H1 (cell line): ENCODE data around the gene PTTG2. TPM values are rescaled to one million over a fixed set of nuclear protein-coding genes. Genes with fewer than 3 reads are reported as not detected.

Experiments used
- CTCF ChIA-PET: fragments of 300-600 bp; sonication (Branson Sonifier 250); formaldehyde crosslinking; loops from one replicate; lab custom pipeline; 2021; ENCODE audit not compliant: partially characterized antibody; lab: Charles Lee
- POLR2A ChIA-PET: fragments of 300-600 bp; sonication (Branson Sonifier 250); formaldehyde crosslinking; loops from one replicate; lab custom pipeline; 2021; ENCODE audit warnings: inconsistent platforms; ENCODE audit not compliant: partially characterized antibody; lab: Charles Lee
- DNase-seq, 2 experiments: peaks; one replicate each; pipeline versions ENCODE4 v3.0.0 to v3.0.0-alpha.2; 2010 to 2022; ENCODE audit warnings: low spot score in 2 of 2, low read depth in 1 of 2, mixed read lengths in 1 of 2
- FAIRE-seq: peaks from 2 replicates; lab custom pipeline; 2011; peaks lifted over from hg19 to GRCh38; lab: Jason Lieb, UNC
- H2AFZ ChIP-seq: 2 replicates; pipeline ENCODE4 v1.8.1; 2012; ENCODE audit warnings: low read length, inconsistent platforms
- H2AK5ac ChIP-seq: 2 replicates; pipeline ENCODE4 v1.6.1; 2013; ENCODE audit warnings: low read depth, low read length
- H2BK120ac ChIP-seq: replicated peaks from 2 replicates; pipeline ENCODE3; 2013; ENCODE audit warnings: low read depth, low read length, inconsistent platforms
- H2BK12ac ChIP-seq: 2 replicates; pipeline ENCODE4 v1.6.1; 2013; ENCODE audit warnings: low read depth, low read length
- H2BK15ac ChIP-seq: 2 replicates; pipeline ENCODE4 v1.6.1; 2013; ENCODE audit warnings: low read length
- H2BK20ac ChIP-seq: 2 replicates; pipeline ENCODE4 v1.6.1; 2013; ENCODE audit warnings: low read length
- H2BK5ac ChIP-seq: 2 replicates; pipeline ENCODE4 v1.6.1; 2013; ENCODE audit warnings: low read depth, low read length
- H3K14ac ChIP-seq: 2 replicates; pipeline ENCODE4 v1.6.1; 2013; ENCODE audit warnings: inconsistent platforms; ENCODE audit not compliant: insufficient read length
- H3K18ac ChIP-seq: 2 replicates; pipeline ENCODE4 v1.6.1; 2013; ENCODE audit warnings: low read length; ENCODE audit errors: extremely low read depth
- H3K23ac ChIP-seq: 2 replicates; pipeline ENCODE4 v1.6.1; 2013; ENCODE audit warnings: inconsistent platforms; ENCODE audit not compliant: insufficient read length
- H3K23me2 ChIP-seq: 2 replicates; pipeline ENCODE4 v1.6.1; 2013; ENCODE audit warnings: low read depth, low read length
- H3K27ac ChIP-seq: 2 replicates; pipeline ENCODE4 v1.6.1; 2011; ENCODE audit warnings: low read depth, low read length, inconsistent platforms
- H3K27me3 ChIP-seq, 4 experiments: replicated peaks in 1 of 4; 1 replicate in 1 of 4; 2 replicates in 3 of 4; pipeline versions ENCODE4 v1.6.1 to v1.8.1; 2011 to 2013; ENCODE audit warnings: low read length in 3 of 4, mild to moderate bottlenecking in 3 of 4, inconsistent platforms in 2 of 4, mixed read lengths in 2 of 4, moderate library complexity in 1 of 4; ENCODE audit not compliant: control insufficient read depth in 3 of 4, insufficient read depth in 3 of 4; ENCODE audit errors: extremely low read depth in 1 of 4
- H3K36me3 ChIP-seq, 4 experiments: 2 replicates each; pipeline versions ENCODE4 v1.6.1 to v1.8.1; 2011 to 2013; ENCODE audit warnings: mild to moderate bottlenecking in 4 of 4, low read length in 3 of 4, moderate library complexity in 2 of 4, control low read depth in 1 of 4, inconsistent platforms in 1 of 4; ENCODE audit not compliant: insufficient read depth in 4 of 4, control insufficient read depth in 2 of 4
- H3K4ac ChIP-seq: replicated peaks from 2 replicates; pipeline ENCODE3; 2013; ENCODE audit warnings: low read length, low read depth, mixed read lengths, inconsistent platforms; ENCODE audit not compliant: insufficient read length
- H3K4me1 ChIP-seq, 4 experiments: replicated peaks in 1 of 4; 1 replicate in 1 of 4; 2 replicates in 3 of 4; pipeline versions ENCODE4 v1.6.1 to v1.8.1; 2011 to 2013; ENCODE audit warnings: low read length in 3 of 4, inconsistent platforms in 2 of 4, mixed read lengths in 1 of 4; ENCODE audit not compliant: insufficient read depth in 4 of 4, control insufficient read depth in 3 of 4
- H3K4me2 ChIP-seq, 2 experiments: 2 replicates each; pipeline versions ENCODE4 v1.6.1 to v1.8.1; 2011 to 2013; ENCODE audit warnings: low read depth in 2 of 2, low read length in 2 of 2, control low read depth in 1 of 2, inconsistent platforms in 1 of 2, mild to moderate bottlenecking in 1 of 2; ENCODE audit not compliant: insufficient read depth in 1 of 2
- H3K4me3 ChIP-seq, 4 experiments: fragments of 200-600, 300-600 bp in 1 of 4; sonication (generic), shearing (Covaris generic), sonication (Bioruptor Twin) in 1 of 4; 2 replicates each; pipeline versions ENCODE4 v1.5.1 to v1.8.1; 2011 to 2016; ENCODE audit warnings: low read length in 4 of 4, low read depth in 3 of 4, control low read depth in 2 of 4, inconsistent platforms in 2 of 4, mild to moderate bottlenecking in 2 of 4, mixed read lengths in 1 of 4, moderate library complexity in 1 of 4; ENCODE audit not compliant: insufficient read depth in 2 of 4; ENCODE audit errors: extremely low read depth in 1 of 4
- H3K56ac ChIP-seq: replicated peaks from 2 replicates; pipeline ENCODE3; 2013; ENCODE audit warnings: low read depth, mild to moderate bottlenecking, mixed read lengths, low read length, inconsistent platforms; ENCODE audit not compliant: insufficient read length
- H3K79me1 ChIP-seq: 2 replicates; pipeline ENCODE4 v1.6.1; 2013; ENCODE audit warnings: low read depth, low read length, control low read depth
- H3K79me2 ChIP-seq, 2 experiments: 2 replicates each; pipeline versions ENCODE4 v1.6.1 to v1.8.1; 2012 to 2013; ENCODE audit warnings: low read length in 2 of 2, mild to moderate bottlenecking in 2 of 2, inconsistent platforms in 1 of 2; ENCODE audit not compliant: insufficient read depth in 2 of 2, control insufficient read depth in 1 of 2
- H3K9ac ChIP-seq, 4 experiments: replicated peaks in 1 of 4; 1 replicate in 1 of 4; 2 replicates in 3 of 4; pipeline versions ENCODE4 v1.6.1 to v1.8.1; 2011 to 2013; ENCODE audit warnings: low read depth in 3 of 4, low read length in 3 of 4, control low read depth in 2 of 4, mild to moderate bottlenecking in 2 of 4, moderate library complexity in 2 of 4, inconsistent platforms in 1 of 4; ENCODE audit errors: extremely low read depth in 1 of 4
- H3K9me3 ChIP-seq, 2 experiments: 2 replicates each; pipeline versions ENCODE4 v1.6.1 to v1.8.1; 2012 to 2013; ENCODE audit warnings: mild to moderate bottlenecking in 2 of 2, moderate library complexity in 2 of 2, control low read depth in 1 of 2, inconsistent platforms in 1 of 2, low read depth in 1 of 2, low read length in 1 of 2, mixed read lengths in 1 of 2; ENCODE audit not compliant: insufficient read depth in 2 of 2
- H4K20me1 ChIP-seq, 2 experiments: replicated peaks in 1 of 2; 2 replicates each; pipeline versions ENCODE3 to v1.8.1; 2011 to 2013; ENCODE audit warnings: inconsistent platforms in 2 of 2, low read length in 2 of 2, mild to moderate bottlenecking in 1 of 2; ENCODE audit not compliant: insufficient read depth in 2 of 2, control insufficient read depth in 1 of 2
- H4K5ac ChIP-seq: 2 replicates; pipeline ENCODE4 v1.6.1; 2013; ENCODE audit warnings: low read length, low read depth, mixed read lengths, inconsistent platforms; ENCODE audit not compliant: insufficient read length
- H4K8ac ChIP-seq: 2 replicates; pipeline ENCODE4 v1.8.0; 2013; ENCODE audit warnings: mild to moderate bottlenecking, moderate library complexity, low read length, inconsistent platforms; ENCODE audit not compliant: insufficient read depth; ENCODE audit errors: extremely low read depth
- H4K91ac ChIP-seq: replicated peaks from 2 replicates; pipeline ENCODE3; 2013; ENCODE audit warnings: low read length, mixed read lengths, inconsistent platforms; ENCODE audit not compliant: insufficient read length
- BRCA1 ChIP-seq: IDR thresholded peaks from 2 replicates; pipeline ENCODE4 v1.6.1; 2012; ENCODE audit warnings: low read depth, low read length, improper control_type of control experiment
- CEBPB ChIP-seq: IDR thresholded peaks from 2 replicates; pipeline ENCODE4 v1.6.1; 2012; ENCODE audit warnings: low read depth, low read length
- CHD2 ChIP-seq: IDR thresholded peaks from 2 replicates; pipeline ENCODE4 v1.6.1; 2012; ENCODE audit warnings: low read length, improper control_type of control experiment
- CREB1 ChIP-seq: IDR thresholded peaks from 2 replicates; pipeline ENCODE4 v1.6.1; 2012; ENCODE audit warnings: inconsistent platforms
- EP300 ChIP-seq, 2 experiments: IDR thresholded peaks; 1 replicate in 1 of 2; 2 replicates in 1 of 2; pipeline ENCODE4 v1.6.1; 2011 to 2012; ENCODE audit warnings: low read depth in 2 of 2, low read length in 2 of 2, mild to moderate bottlenecking in 2 of 2, borderline replicate concordance in 1 of 2, inconsistent platforms in 1 of 2, moderate library complexity in 1 of 2
- EZH2 ChIP-seq: fragments of 200-600 bp; sonication (generic); IDR thresholded peaks from 2 replicates; pipeline ENCODE4 v1.7.1; 2012; ENCODE audit warnings: low read depth, mild to moderate bottlenecking, moderate library complexity, low read length, inconsistent platforms; ENCODE audit not compliant: severe bottlenecking
- FOSL1 ChIP-seq: IDR thresholded peaks from 2 replicates; pipeline ENCODE4 v1.6.1; 2011; ENCODE audit warnings: mild to moderate bottlenecking, low read depth, low read length, moderate library complexity; ENCODE audit not compliant: insufficient read depth
- RBBP5 ChIP-seq: IDR thresholded peaks from 2 replicates; pipeline ENCODE4 v1.7.1; 2012; ENCODE audit warnings: low read depth, mild to moderate bottlenecking, inconsistent platforms, low read length, moderate library complexity, borderline replicate concordance
- RNF2 ChIP-seq: fragments of 200-900, 300-1000 bp; sonication (generic); IDR thresholded peaks from 2 replicates; pipeline ENCODE4 v1.7.1; 2016; ENCODE audit warnings: borderline replicate concordance, low read depth, mild to moderate bottlenecking, antibody characterized with exemption, low read length; ENCODE audit not compliant: poor library complexity, severe bottlenecking; ENCODE audit errors: missing control alignments
- SIRT6 ChIP-seq: IDR thresholded peaks from one replicate; pipeline ENCODE4 v1.7.1; 2012; ENCODE audit warnings: low read length, inconsistent platforms
- WGBS, 2 experiments: shearing (Covaris generic) in 1 of 2; methylation state at CpG; one replicate each; pipeline versions ENCODE4 v1.1.6 to v1.1.7; 2013 to 2015; ENCODE audit warnings: low lambda C conversion rate in 2 of 2, mixed read lengths in 2 of 2, inconsistent platforms in 1 of 2, low coverage in 1 of 2, missing lambda C conversion rate in 1 of 2; ENCODE audit not compliant: insufficient replicate concordance in 2 of 2, insufficient coverage in 1 of 2, insufficient read length in 1 of 2; ENCODE audit errors: extremely low coverage in 1 of 2, missing lambda C conversion rate in 1 of 2; 5-methylcytosine and 5-hydroxymethylcytosine counted together
- polyA plus RNA-seq, 7 experiments: library from polyadenylated mRNA; depleted of rRNA in 3 of 7; stranded (reverse) in 5 of 7; unstranded in 2 of 7; fragments of >200 nt in 5 of 7; fragments of 200-250 nt in 2 of 7; gene quantifications; 1 replicate in 5 of 7; 2 replicates in 1 of 7; 4 replicates in 1 of 7; pipeline versions ENCODE4 v1.2.1 to v1.2.3, GENCODE V29; 2011 to 2013; ENCODE audit warnings: missing spikeins in 2 of 7, mixed read lengths in 2 of 7
- total RNA-seq: library from RNA; stranded (reverse); fragmentation: NEBNext Ultra II Directional; extraction: Animal tissue kit (Norgen Biotek cat#: 25700); gene quantifications from 2 replicates; pipeline ENCODE4 v1.2.1, GENCODE V29; 2021
- TF ChIP-seq, protein P1 (sequence below): IDR thresholded peaks from 2 replicates; pipeline ENCODE4 v1.6.1; 2012; ENCODE audit warnings: low read length, inconsistent platforms

The PTTG2 gene
- total and polyA plus RNA-seq, 2 of the 8 experiments (the other 6 are each of a cell fraction or from before 2014, with no cell fraction given) = not detected

DNA sequence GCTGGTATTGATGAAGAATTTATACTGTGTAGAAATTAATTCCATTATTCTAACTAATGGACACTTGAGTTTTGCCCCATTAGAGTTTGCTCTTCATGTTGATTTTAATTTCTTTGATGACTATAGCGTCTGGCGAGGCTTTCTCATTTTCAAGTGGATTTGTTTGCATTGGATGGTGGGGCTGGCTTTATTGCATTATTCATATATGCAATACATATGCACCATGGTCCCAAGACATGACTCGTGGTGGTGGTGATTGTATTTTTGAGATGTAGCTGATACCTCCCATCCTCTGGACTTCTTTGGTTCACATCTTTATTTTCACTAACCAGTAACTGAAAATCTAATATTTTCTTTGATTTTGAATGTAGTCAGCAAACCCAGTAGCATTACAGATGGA is 39.8 kb downstream of the PTTG2 start:
- no peak overlapping the region for H4K91ac ChIP-seq
- H3K9me3 ChIP-seq = no peaks in the 10 kb centered on the region
- 91% methylated on average over 3 of the region's 3 CpGs; no CpG with 5 or more reads in 1 of the 2 experiments for WGBS, 2 experiments
- no peak overlapping the region for H3K4ac ChIP-seq
- H3K36me3 ChIP-seq = no peaks in the 10 kb centered on the region
- H2BK5ac ChIP-seq = no peak overlapping the region
- H3K79me2 ChIP-seq = peaks cover 0 to 69% of the 10 kb centered on the region in 2 experiments; a peak in 2 of 4 replicates
- no peak overlapping the region for H3K23ac ChIP-seq
- H2BK20ac ChIP-seq = no peak overlapping the region
- POLR2A ChIA-PET = interaction anchor here (2.0 kb wide), 1 partner anchor 12 kb away, joined by 5 read pairs; no protein-coding TSS in a partner anchor
- FAIRE-seq (no peak), DNase-seq (no peak)
- peaks cover 6 to 23% (median 21%) of the 10 kb centered on the region in 4 experiments; a peak in 6 of 7 replicates for H3K4me1 ChIP-seq
- H2AFZ ChIP-seq = no peak overlapping the region
- no peaks in the 10 kb centered on the region for H3K23me2 ChIP-seq
- no peak overlapping the region for H3K4me3 ChIP-seq
- H2BK12ac ChIP-seq = no peak overlapping the region
- H3K9ac ChIP-seq = no peak overlapping the region
- no peak overlapping the region for H4K8ac ChIP-seq
- peaks cover 0 to 2% of the 10 kb centered on the region in 2 experiments for H4K20me1 ChIP-seq
- peaks cover 9% of the 10 kb centered on the region; the same call in 1 of the 2 replicates for H3K79me1 ChIP-seq
- no peak overlapping the region for H2BK15ac ChIP-seq
- H2BK120ac ChIP-seq = no peak overlapping the region
- no peaks in the 10 kb centered on the region for H3K27me3 ChIP-seq
- H2AK5ac ChIP-seq = no peak overlapping the region
- no peak overlapping the region for H3K14ac ChIP-seq
- H3K27ac ChIP-seq = no peak overlapping the region
- CTCF ChIA-PET = no interaction called here
- no peak overlapping the region for H4K5ac ChIP-seq
- no peak overlapping the region for H3K4me2 ChIP-seq
- H3K18ac ChIP-seq = no peak overlapping the region
- H3K56ac ChIP-seq = no peak overlapping the region
- TF ChIP-seq FOSL1 = no peak
- TF ChIP-seq EP300 (IDR thresholded peaks at IDR 0.05; ENCODE audit: borderline replicate concordance in 1 of 2, low read depth in 2 of 2, low read length in 2 of 2) = no peak
- TF ChIP-seq CREB1 = no peak
- TF ChIP-seq EZH2 = no peak
- no peak for TF ChIP-seq CEBPB
- TF ChIP-seq, protein P1, sequence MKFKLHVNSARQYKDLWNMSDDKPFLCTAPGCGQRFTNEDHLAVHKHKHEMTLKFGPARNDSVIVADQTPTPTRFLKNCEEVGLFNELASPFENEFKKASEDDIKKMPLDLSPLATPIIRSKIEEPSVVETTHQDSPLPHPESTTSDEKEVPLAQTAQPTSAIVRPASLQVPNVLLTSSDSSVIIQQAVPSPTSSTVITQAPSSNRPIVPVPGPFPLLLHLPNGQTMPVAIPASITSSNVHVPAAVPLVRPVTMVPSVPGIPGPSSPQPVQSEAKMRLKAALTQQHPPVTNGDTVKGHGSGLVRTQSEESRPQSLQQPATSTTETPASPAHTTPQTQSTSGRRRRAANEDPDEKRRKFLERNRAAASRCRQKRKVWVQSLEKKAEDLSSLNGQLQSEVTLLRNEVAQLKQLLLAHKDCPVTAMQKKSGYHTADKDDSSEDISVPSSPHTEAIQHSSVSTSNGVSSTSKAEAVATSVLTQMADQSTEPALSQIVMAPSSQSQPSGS = no peak
- no peak for TF ChIP-seq RNF2
- TF ChIP-seq CHD2 = no peak
- no peak for TF ChIP-seq BRCA1
- TF ChIP-seq RBBP5 = no peak
- no peak for TF ChIP-seq SIRT6
